ENCODE data around the gene MTA1.

The MTA1 gene

DNA sequence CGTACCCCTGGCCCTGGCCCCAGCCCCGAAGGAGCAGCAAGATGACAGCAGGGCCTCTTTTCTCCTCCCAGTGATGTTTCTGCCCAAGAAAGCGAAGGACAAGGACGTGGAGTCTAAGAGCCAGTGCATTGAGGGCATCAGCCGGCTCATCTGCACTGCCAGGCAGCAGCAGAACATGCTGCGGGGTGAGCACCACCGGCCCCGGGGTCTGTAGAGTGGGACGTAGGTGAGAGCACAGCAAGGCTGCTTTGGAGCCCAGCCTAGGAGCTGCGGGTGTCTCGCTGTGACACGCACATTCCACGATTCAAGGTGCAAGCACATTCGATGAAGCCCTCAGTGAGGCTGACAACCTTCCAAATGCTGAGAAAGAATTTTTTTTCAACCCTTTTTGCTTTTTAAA, 26.5 kb upstream of the MTA1 start:
- POLR2A ChIA-PET, result no interaction called here
- TF ChIP-seq CTCF (IDR thresholded peaks at IDR 0.05; ENCODE audit: insufficient read depth, low read length, missing control alignments), result no peak
- CTCF ChIA-PET, result no interaction called here
- H3K4me3 ChIP-seq (ENCODE audit: low read depth, low read length), result no peak overlapping the region
- no peak for DNase-seq (ENCODE audit: low read depth, low spot score)

DNA sequence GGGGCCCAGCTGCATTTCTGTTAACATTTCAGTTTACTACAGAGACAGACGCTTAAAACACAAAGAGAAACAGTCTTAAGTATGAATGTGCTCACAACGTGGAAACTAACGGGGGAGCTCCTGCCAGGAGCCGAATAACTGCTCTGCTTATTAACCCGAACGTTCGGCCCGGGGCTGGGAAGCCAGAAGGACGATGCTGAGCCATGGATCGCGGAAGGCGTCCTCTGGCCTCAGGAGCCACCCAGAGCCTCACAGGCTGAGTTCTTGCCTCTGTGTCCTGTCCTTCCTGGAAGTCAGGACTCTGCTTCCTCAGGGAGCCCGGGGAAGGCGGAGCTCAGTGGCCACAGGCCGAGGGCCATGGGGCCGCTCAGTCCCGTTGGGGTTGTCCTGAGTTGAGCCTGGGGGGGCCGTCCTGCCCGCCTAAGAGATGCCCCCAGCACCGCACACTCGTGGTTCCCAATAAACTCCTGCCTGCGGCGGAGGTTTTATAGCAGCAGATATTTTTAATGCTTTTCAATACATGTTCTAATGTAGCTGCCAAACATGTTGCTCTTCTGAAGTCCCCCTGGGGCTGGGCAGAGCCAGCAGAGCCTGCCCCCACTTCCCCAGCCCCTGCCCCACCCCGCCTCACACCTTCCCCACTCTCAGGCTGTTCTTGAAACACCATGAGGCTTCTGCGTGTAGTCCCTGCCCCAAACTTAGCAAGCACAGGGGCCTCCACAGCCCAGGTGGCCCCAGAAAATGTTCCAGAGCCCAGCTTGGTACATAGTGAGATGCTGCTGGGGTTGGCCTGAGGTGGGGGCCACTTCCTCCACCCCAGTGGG, 24.7 kb upstream of the MTA1 start:
- ChIA-PET CTCF (no interaction called here), POLR2A (no interaction called here)
- H3K4me3 ChIP-seq (ENCODE audit: low read depth, low read length), result no peak overlapping the region
- DNase-seq (ENCODE audit: low read depth, low spot score), result no peak
- TF ChIP-seq CTCF (IDR thresholded peaks at IDR 0.05; ENCODE audit: insufficient read depth, low read length, missing control alignments), result no peak

DNA sequence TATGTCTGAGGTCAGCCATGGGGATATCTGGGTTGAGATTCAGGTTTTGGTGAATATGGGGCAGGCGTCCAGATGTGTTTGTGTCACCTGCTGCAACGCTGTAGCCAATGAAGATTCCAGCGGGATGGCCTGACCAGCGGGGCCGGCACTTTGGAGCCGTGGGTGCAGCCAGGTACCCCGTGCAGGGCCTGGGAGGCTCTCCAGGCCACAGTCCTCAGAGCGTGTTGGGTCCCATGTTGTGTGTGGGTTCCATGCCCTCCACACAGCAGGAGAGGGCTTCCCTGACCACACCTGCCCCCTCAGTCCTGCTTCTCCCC, 24.1 kb upstream of the MTA1 start:
- no peak for TF ChIP-seq CTCF (IDR thresholded peaks at IDR 0.05; ENCODE audit: insufficient read depth, low read length, missing control alignments)
- DNase-seq (ENCODE audit: low read depth, low spot score), result no peak
- no peak overlapping the region for H3K4me3 ChIP-seq (ENCODE audit: low read depth, low read length)
- ChIA-PET POLR2A (no interaction called here), CTCF (no interaction called here)

- H3K4me3 ChIP-seq (ENCODE audit: low read depth, low read length), result peak overlapping the region; percentile 15; the same call in 1 of the 2 replicates
- TF ChIP-seq CTCF (IDR thresholded peaks at IDR 0.05; ENCODE audit: insufficient read depth, low read length, missing control alignments), result no peak
- ChIA-PET CTCF (interaction anchor here (0.8 to 1.3 kb wide), 5 partner anchors 11 to 92 kb away, joined by 3 to 4 read pairs (median 3); no protein-coding TSS in a partner anchor), POLR2A (no interaction called here)
- no peak for DNase-seq (ENCODE audit: low read depth, low spot score)
These were observed 22.2 kb upstream of the MTA1 start for GRCh38 chr14:105397350-105397931.

DNA sequence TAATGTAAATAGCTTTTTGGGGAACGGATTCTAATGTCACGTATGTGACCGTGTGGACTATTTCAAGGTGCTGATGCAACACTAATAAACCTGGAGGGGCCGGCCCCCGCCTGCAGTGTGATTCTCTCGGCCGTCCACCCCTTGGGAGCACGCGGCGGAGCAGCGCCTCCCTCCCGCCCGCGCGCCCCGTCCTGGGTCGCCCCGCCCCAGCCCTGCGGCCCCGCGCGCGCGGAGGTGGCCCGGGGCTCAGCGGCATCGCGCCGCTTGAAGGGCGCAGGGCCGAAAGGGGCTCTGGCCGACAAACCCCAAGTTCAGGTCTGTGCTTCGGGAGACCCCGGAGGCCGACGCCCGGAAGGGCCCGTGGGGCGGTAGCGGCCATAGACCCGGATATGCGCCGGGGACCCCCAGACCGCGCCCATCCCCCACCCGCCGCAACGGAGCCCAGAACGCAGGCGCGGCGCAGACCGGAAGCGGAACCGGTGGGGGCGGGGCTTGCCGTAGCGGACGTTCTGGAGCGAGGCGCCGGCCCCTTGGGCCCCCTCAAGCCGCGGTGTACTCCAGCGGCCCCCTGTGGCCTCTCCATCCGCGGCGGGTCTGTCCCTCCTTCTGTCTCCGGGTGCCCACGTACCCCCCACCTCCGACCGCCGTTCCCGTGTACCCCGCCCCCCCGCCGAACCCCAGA, 21.4 kb upstream of the MTA1 start, which contains the start of gene TEX22:
TSS of gene TEX22 (plus strand) at position 495 of the 682 bp plus-strand sequence. CDS start 803 bp downstream, outside the sequence.
- POLR2A ChIA-PET, result interaction anchor here (2.0 kb wide), 1 partner anchor 13 kb away, joined by 8 read pairs; no protein-coding TSS in a partner anchor
- CTCF ChIA-PET, result interaction anchor here (0.8 to 1.7 kb wide), 6 partner anchors 13 to 92 kb away, joined by 3 to 8 read pairs (median 3); no protein-coding TSS in a partner anchor

More for the DNA sequence above, 21.4 kb upstream of the MTA1 start, which contains the start of gene TEX22:
- peak within 1 kb of the TSS; percentile 79 for H3K4me3 ChIP-seq (ENCODE audit: low read depth, low read length)
- no peak for DNase-seq (ENCODE audit: low read depth, low spot score)
- TF ChIP-seq CTCF (IDR thresholded peaks at IDR 0.05; ENCODE audit: insufficient read depth, low read length, missing control alignments), result peak; percentile 24
